Subcutaneous adipose tissue (tissue), 4 donors: ENCODE data around the gene PPP2R5A. TPM values are rescaled to one million over a fixed set of nuclear protein-coding genes. Genes with fewer than 3 reads are reported as not detected.

ENCODE experiments used
- CTCF ChIP-seq: fragments of 450-650 bp; IDR thresholded peaks from one replicate; pipeline ENCODE4 v1.5.1; 2016; ENCODE audit warnings: low read depth, mild to moderate bottlenecking, control low read depth, antibody characterized with exemption, moderate library complexity
- small RNA-seq: library from RNA; depleted of rRNA; stranded (forward); fragments of <200 nt; gene quantifications from one replicate; pipeline ENCODE3, GENCODE V24; 2016
- total RNA-seq, 4 donors: library from RNA; depleted of rRNA; stranded (reverse); fragments of >200 nt; gene quantifications; one replicate each; pipeline ENCODE4 v1.1.0, GENCODE V29; 2016

PPP2R5A gene
- total RNA-seq, 4 donors from 2014 or later, result 84.5 to 130 (median 106) TPM

GRCh38 chr1:212402666-212403321 is 117.6 kb downstream of the PPP2R5A start:
- no peak for TF ChIP-seq CTCF

GRCh38 chr1:212410231-212410820 is 125.1 kb downstream of the PPP2R5A start:
- no peak for TF ChIP-seq CTCF

Small RNAs within 50 kb of the gene (small RNA-seq; reads per million reads assigned to genes)
- gene SNORA16B, result not detected

Other genes starting within 250 kb of the PPP2R5A start
- gene INTS7, start 249.9 kb upstream of the PPP2R5A start, total RNA-seq, result 10 to 100 TPM in 1 of 4 donors, 1 to 10 TPM in 3; 4.0 to 11.6 (median 6.6) TPM
- 1 to 10 TPM in 1 of 4 donors, under 1 TPM in 3; 0.33 to 1.3 (median 0.67) TPM for gene DTL, start 249.7 kb upstream of the PPP2R5A start, total RNA-seq
- 10 to 100 TPM in 2 of 4 donors, 1 to 10 TPM in 2; 2.4 to 16.0 (median 8.8) TPM for gene PACC1, start 129.5 kb downstream of the PPP2R5A start, total RNA-seq
- gene NENF, start 147.5 kb downstream of the PPP2R5A start, total RNA-seq, result 10 to 100 TPM; 52.3 to 99.5 (median 89.8) TPM